IMR-90 (cell line): Measurements from ENCODE around the gene TM9SF4. TPM values are rescaled to one million over a fixed set of nuclear protein-coding genes. Genes with fewer than 3 reads are reported as not detected.

ENCODE experiments used
- ATAC-seq: fragments of 200-7000 bp; cut with Tn5 transposase; 2 replicates; pipeline ENCODE4 v1.9.1; 2020; ENCODE audit warnings: low read depth, mild to moderate bottlenecking, moderate library complexity
- BruUV-seq: library from RNA; stranded (reverse); fragments of 400-500 nt; replicated peaks from 2 replicates; lab custom pipeline; 2021; lab: Mats Ljungman, UMichigan
- CTCF ChIA-PET: fragments of 300-600 bp; formaldehyde crosslinking; extraction: SDS; loops from one replicate; lab custom pipeline; 2021; ENCODE audit warnings: antibody characterized with exemption; lab: Yijun Ruan, JAX
- POLR2A ChIA-PET: fragments of 300-600 bp; sonication (Branson Sonifier 250); formaldehyde crosslinking; loops from one replicate; lab custom pipeline; 2022; ENCODE audit warnings: antibody characterized with exemption; ENCODE audit not compliant: unreplicated experiment; lab: Charles Lee
- DNase-seq: peaks from one replicate; pipeline ENCODE4 v3.0.0; 2013
- H2AFZ ChIP-seq: replicated peaks from 2 replicates; pipeline ENCODE3; 2013; ENCODE audit warnings: low read length, mild to moderate bottlenecking; ENCODE audit not compliant: poor library complexity
- H2AK5ac ChIP-seq: 2 replicates; pipeline ENCODE4 v1.6.1; 2013; ENCODE audit warnings: low read depth, low read length, inconsistent platforms
- H2AK9ac ChIP-seq: replicated peaks from 2 replicates; pipeline ENCODE3; 2013; ENCODE audit warnings: mild to moderate bottlenecking, low read depth, low read length, moderate library complexity; ENCODE audit not compliant: poor library complexity
- H2BK120ac ChIP-seq: 2 replicates; pipeline ENCODE4 v1.6.1; 2013; ENCODE audit warnings: low read depth, low read length, inconsistent platforms
- H2BK15ac ChIP-seq: 3 replicates; pipeline ENCODE4 v1.6.1; 2013; ENCODE audit warnings: low read depth, low read length, inconsistent platforms
- H2BK20ac ChIP-seq: 2 replicates; pipeline ENCODE4 v1.6.1; 2013; ENCODE audit warnings: low read depth, mild to moderate bottlenecking, inconsistent platforms, low read length, moderate library complexity
- H2BK5ac ChIP-seq: 2 replicates; pipeline ENCODE4 v1.6.1; 2013; ENCODE audit warnings: mild to moderate bottlenecking, low read depth, low read length, inconsistent platforms; ENCODE audit not compliant: poor library complexity, severe bottlenecking
- H3K14ac ChIP-seq: replicated peaks from 2 replicates; pipeline ENCODE4 v1.6.1; 2013; ENCODE audit warnings: low read depth, low read length, inconsistent platforms
- H3K18ac ChIP-seq: 2 replicates; pipeline ENCODE4 v1.6.1; 2013; ENCODE audit warnings: low read depth, low read length, control low read depth
- H3K23ac ChIP-seq: 2 replicates; pipeline ENCODE4 v1.6.1; 2013; ENCODE audit warnings: low read depth, low read length, inconsistent platforms
- H3K27ac ChIP-seq: 2 replicates; pipeline ENCODE4 v1.5.1; 2013; ENCODE audit warnings: mild to moderate bottlenecking, control low read depth, low read length; ENCODE audit not compliant: insufficient read depth
- H3K27me3 ChIP-seq: 2 replicates; pipeline ENCODE4 v1.6.1; 2013; ENCODE audit warnings: low read length; ENCODE audit not compliant: control insufficient read depth, insufficient read depth
- H3K36me3 ChIP-seq: 2 replicates; pipeline ENCODE4 v1.6.1; 2013; ENCODE audit warnings: low read length, mixed read lengths; ENCODE audit not compliant: control insufficient read depth, insufficient read depth
- H3K4ac ChIP-seq: 2 replicates; pipeline ENCODE4 v1.6.1; 2013; ENCODE audit warnings: low read depth, low read length, inconsistent platforms
- H3K4me1 ChIP-seq: 2 replicates; pipeline ENCODE4 v1.6.1; 2013; ENCODE audit warnings: low read length, mixed read lengths; ENCODE audit not compliant: control insufficient read depth, insufficient read depth
- H3K4me2 ChIP-seq: 2 replicates; pipeline ENCODE4 v1.6.1; 2013; ENCODE audit warnings: low read depth, mild to moderate bottlenecking, control low read depth, low read length, moderate library complexity
- H3K4me3 ChIP-seq: 2 replicates; pipeline ENCODE4 v1.5.1; 2013; ENCODE audit warnings: low read depth, mild to moderate bottlenecking, control low read depth, low read length, moderate library complexity; ENCODE audit not compliant: insufficient read depth
- H3K56ac ChIP-seq: 2 replicates; pipeline ENCODE4 v1.6.1; 2013; ENCODE audit warnings: low read length, inconsistent platforms; ENCODE audit not compliant: insufficient read depth; ENCODE audit errors: extremely low read depth
- H3K79me1 ChIP-seq, 2 experiments: 2 replicates each; pipeline ENCODE4 v1.6.1; 2013; ENCODE audit warnings: low read length in 2 of 2, inconsistent platforms in 1 of 2, low read depth in 1 of 2
- H3K9ac ChIP-seq: 2 replicates; pipeline ENCODE4 v1.6.1; 2013; ENCODE audit warnings: low read depth, low read length, control low read depth
- H3K9me1 ChIP-seq: 2 replicates; pipeline ENCODE4 v1.6.1; 2013; ENCODE audit warnings: low read length, inconsistent platforms; ENCODE audit not compliant: insufficient read depth
- H3K9me3 ChIP-seq: 2 replicates; pipeline ENCODE4 v1.6.1; 2013; ENCODE audit warnings: low read length; ENCODE audit not compliant: control insufficient read depth, insufficient read depth
- H4K20me1 ChIP-seq: 2 replicates; pipeline ENCODE4 v1.6.1; 2013; ENCODE audit warnings: low read length, inconsistent platforms; ENCODE audit not compliant: insufficient read depth
- H4K5ac ChIP-seq: 2 replicates; pipeline ENCODE4 v1.6.1; 2013; ENCODE audit warnings: mild to moderate bottlenecking, low read depth, low read length, control low read depth
- H4K8ac ChIP-seq, 2 experiments: 2 replicates each; pipeline ENCODE4 v1.6.1; 2013; ENCODE audit warnings: low read depth in 2 of 2, low read length in 2 of 2, control low read depth in 1 of 2, inconsistent platforms in 1 of 2
- H4K91ac ChIP-seq: 2 replicates; pipeline ENCODE4 v1.6.1; 2013; ENCODE audit warnings: low read depth, low read length, inconsistent platforms; ENCODE audit not compliant: insufficient read depth
- BHLHE40 ChIP-seq: fragments of 150-350 bp; IDR thresholded peaks from 2 replicates; pipeline ENCODE4 v1.6.1; 2016; ENCODE audit warnings: mild to moderate bottlenecking, low read depth, low read length
- CEBPB ChIP-seq: IDR thresholded peaks from 2 replicates; pipeline ENCODE4 v1.6.1; 2012; ENCODE audit warnings: low read depth, low read length, improper control_type of control experiment
- CTCF ChIP-seq: conservative IDR thresholded peaks from 2 replicates; pipeline ENCODE4 v1.5.1; 2012; ENCODE audit warnings: mild to moderate bottlenecking, low read depth, low read length, improper control_type of control experiment
- ELK1 ChIP-seq: fragments of 150-350 bp; IDR thresholded peaks from 2 replicates; pipeline ENCODE4 v1.6.1; 2016; ENCODE audit warnings: low read depth, mild to moderate bottlenecking, low read length, moderate library complexity, borderline replicate concordance
- MAFK ChIP-seq: IDR thresholded peaks from 2 replicates; pipeline ENCODE4 v1.6.1; 2012; ENCODE audit warnings: low read depth, low read length, improper control_type of control experiment
- MAZ ChIP-seq: IDR thresholded peaks from 2 replicates; pipeline ENCODE4 v1.6.1; 2012; ENCODE audit warnings: low read depth, mild to moderate bottlenecking, low read length, improper control_type of control experiment, moderate library complexity, borderline replicate concordance
- MXI1 ChIP-seq: IDR thresholded peaks from 2 replicates; pipeline ENCODE4 v1.6.1; 2012; ENCODE audit warnings: low read depth, mild to moderate bottlenecking, low read length, moderate library complexity, borderline replicate concordance
- POLR2A ChIP-seq: IDR thresholded peaks from 2 replicates; pipeline ENCODE4 v1.6.1; 2012; ENCODE audit warnings: mild to moderate bottlenecking, low read depth, low read length
- RAD21 ChIP-seq: IDR thresholded peaks from 2 replicates; pipeline ENCODE4 v1.6.1; 2012; ENCODE audit warnings: low read length, improper control_type of control experiment
- RCOR1 ChIP-seq: IDR thresholded peaks from 2 replicates; pipeline ENCODE4 v1.6.1; 2012; ENCODE audit warnings: mild to moderate bottlenecking, low read length, improper control_type of control experiment; ENCODE audit not compliant: insufficient replicate concordance
- RFX5 ChIP-seq: IDR thresholded peaks from 2 replicates; pipeline ENCODE4 v1.8.0; 2012; ENCODE audit warnings: low read depth, mild to moderate bottlenecking, low read length, moderate library complexity
- SMC3 ChIP-seq: fragments of 150-350 bp; IDR thresholded peaks from 2 replicates; pipeline ENCODE4 v1.6.1; 2016; ENCODE audit warnings: low read depth, mild to moderate bottlenecking, antibody characterized with exemption, low read length, moderate library complexity
- USF2 ChIP-seq: fragments of 150-350 bp; IDR thresholded peaks from 2 replicates; pipeline ENCODE4 v1.6.1; 2017; ENCODE audit warnings: mild to moderate bottlenecking, antibody characterized with exemption, low read length, low read depth
- WGBS, 2 experiments: methylation state at CpG; one replicate each; pipeline versions ENCODE4 v1.1.5 to v1.1.7; 2013; ENCODE audit warnings: missing lambda C conversion rate in 2 of 2; ENCODE audit not compliant: insufficient read length in 1 of 2; ENCODE audit errors: extremely low coverage in 2 of 2; 5-methylcytosine and 5-hydroxymethylcytosine counted together
- dilution Hi-C: fragments of 300-500 bp; cut with HindIII; formaldehyde crosslinking; loops from one replicate; pipeline ENCODE4 v1.14.3; 2018; ENCODE audit warnings: low sequenced_read_pairs; ENCODE audit not compliant: unreplicated experiment
- in situ Hi-C: fragments of 300-500 bp; cut with MboI; formaldehyde crosslinking; loops from 3 replicates; pipeline ENCODE4 v1.14.3; 2019; ENCODE audit warnings: low sequenced_read_pairs, inconsistent platforms, mixed read lengths
- intact Hi-C: fragments of 100-400 bp; cut with micrococcal nuclease; formaldehyde crosslinking; loops from 2 replicates; pipeline ENCODE4 v1.10.0; 2022
- polyA plus RNA-seq, 3 experiments: library from polyadenylated mRNA; depleted of rRNA; stranded (reverse); fragments of >200 nt; gene quantifications; 2 replicates each; pipeline ENCODE4 v1.2.3, GENCODE V29; 2012; ENCODE audit warnings: low replicate concordance in 1 of 3
- total RNA-seq: library from RNA; depleted of rRNA; stranded (reverse); fragments of >200 nt; gene quantifications from 2 replicates; pipeline ENCODE4 v1.2.3, GENCODE V29; 2012

The TM9SF4 gene
- total and polyA plus RNA-seq, 2 of the 4 experiments (the other 2 are of a cell fraction) = 35.3 to 59.1 TPM

GRCh38 chr20:32111753-32112152 is 2.2 kb downstream of the TM9SF4 start:
- intact Hi-C loops = no loop called here
- H3K9ac ChIP-seq = no peak overlapping the region
- H4K5ac ChIP-seq = no peak overlapping the region

More at GRCh38 chr20:32111753-32112152, 2.2 kb downstream of the TM9SF4 start:
- TF ChIP-seq MAZ (no peak), BHLHE40 (no peak), SMC3 (no peak), POLR2A (no peak), USF2 (no peak), MAFK (no peak), RCOR1 (no peak), CTCF (no peak), CEBPB (no peak), ELK1 (no peak), MXI1 (no peak), RAD21 (no peak), RFX5 (no peak)
- ChIA-PET POLR2A (no interaction called here), CTCF (no interaction called here)
- peaks cover 12% of the 10 kb centered on the region for H3K9me1 ChIP-seq
- H3K4me3 ChIP-seq = no peak overlapping the region
- WGBS, 2 experiments = 100% methylated on average over 1 of the region's 3 CpGs; no CpG with 5 or more reads in 1 of the 2 experiments
- in situ Hi-C loops = no loop called here
- H3K14ac ChIP-seq = no peak overlapping the region
- dilution Hi-C loops = no loop called here
- H3K27me3 ChIP-seq = no peaks in the 10 kb centered on the region
- H4K91ac ChIP-seq = no peak overlapping the region
- no peak overlapping the region for H3K56ac ChIP-seq
- no peak overlapping the region for H2AFZ ChIP-seq
- H3K27ac ChIP-seq = no peak overlapping the region
- H2AK5ac ChIP-seq = no peak overlapping the region
- peaks cover 37 to 69% of the 10 kb centered on the region in 2 experiments for H3K79me1 ChIP-seq
- no peak overlapping the region for H2BK20ac ChIP-seq
- BruUV-seq = no TSS peak
- H3K9me3 ChIP-seq = no peaks in the 10 kb centered on the region
- no peak overlapping the region for H3K23ac ChIP-seq
- no peak overlapping the region for H3K18ac ChIP-seq
- H2BK120ac ChIP-seq = no peak overlapping the region
- no peak overlapping the region for H3K4me2 ChIP-seq
- peaks cover 6% of the 10 kb centered on the region for H3K36me3 ChIP-seq
- H3K4ac ChIP-seq = no peak overlapping the region
- no peak for ATAC-seq
- no peak for DNase-seq
- peaks cover 52% of the 10 kb centered on the region for H4K20me1 ChIP-seq
- no peak overlapping the region for H2AK9ac ChIP-seq
- no peak overlapping the region for H4K8ac ChIP-seq
- no peak overlapping the region for H2BK15ac ChIP-seq
- no peak overlapping the region for H2BK5ac ChIP-seq
- H3K4me1 ChIP-seq = peaks cover 4% of the 10 kb centered on the region
